ENCODE results near the gene ZNF680.
"Not testable (repeated sequence)": the region's sequence is repeated elsewhere in the genome, so short reads cannot be mapped to it uniquely, and the experiment has no call there.

ZNF680 gene

GRCh38 chr7:64554188-64554587 is 8.7 kb downstream of the ZNF680 start:
- DNase-seq, result not testable (repeated sequence)

- DNase-seq, result no peak
Measured at GRCh38 chr7:64551375-64552142, 11.3 kb downstream of the ZNF680 start.

DNA sequence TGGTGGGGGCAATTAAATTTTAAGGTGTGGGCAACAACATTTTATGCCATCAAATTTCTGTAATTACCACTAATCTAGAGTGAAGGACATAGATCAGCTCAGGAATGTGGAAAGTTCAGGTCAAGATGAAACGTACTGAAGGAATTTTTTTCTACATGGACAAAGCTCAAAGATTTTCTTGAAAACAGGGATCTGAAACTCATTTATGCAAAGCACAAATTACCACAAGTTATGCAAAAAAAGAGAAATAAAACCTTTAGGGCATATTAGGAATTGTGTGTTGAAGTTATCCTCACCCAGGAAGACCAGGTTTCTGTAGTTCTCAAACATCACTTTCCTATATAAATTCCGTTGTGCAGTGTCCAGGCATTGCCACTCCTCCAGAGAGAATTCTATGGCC is 18.9 kb downstream of the ZNF680 start:
- DNase-seq, result no peak

GRCh38 chr7:64541438-64542359 is 21.2 kb downstream of the ZNF680 start:
- no peak for DNase-seq

DNA sequence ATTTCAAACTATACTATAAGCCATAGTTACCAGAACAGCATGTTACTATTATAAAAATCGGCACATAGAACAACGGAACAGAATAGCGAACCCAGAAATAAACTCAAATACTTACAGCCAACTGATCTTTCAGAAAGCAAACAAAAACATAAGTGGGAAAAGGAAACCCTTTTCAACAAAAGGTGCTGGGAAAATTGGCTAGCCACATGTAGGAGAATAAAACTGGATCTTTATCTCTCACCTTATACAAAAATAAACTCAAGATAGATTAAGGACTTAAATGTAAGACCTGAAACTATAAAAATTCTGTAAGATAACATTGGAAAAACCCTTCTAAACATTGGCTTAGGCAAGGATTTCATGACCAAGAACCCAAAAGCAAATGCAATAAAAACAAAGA is 29.1 kb downstream of the ZNF680 start:
- no peak for DNase-seq

DNA sequence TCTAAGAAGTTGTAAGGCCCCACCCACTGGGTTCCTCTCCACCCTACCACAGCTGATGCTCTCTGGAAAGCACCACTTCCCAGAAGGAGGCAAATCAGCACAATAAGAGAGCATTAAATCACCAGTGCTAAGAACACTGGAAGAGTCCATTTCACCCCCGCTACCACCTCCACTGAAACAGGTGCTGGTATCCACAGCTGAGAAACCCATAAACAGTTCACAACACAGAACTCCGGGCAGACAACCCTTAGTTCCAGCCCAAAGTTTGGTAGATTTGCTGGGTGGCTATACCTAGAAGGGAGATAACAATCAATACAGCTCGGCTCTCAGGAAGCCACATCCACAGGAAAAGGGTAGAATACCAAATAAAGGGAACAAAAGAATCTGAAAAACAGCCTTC is 34.1 kb downstream of the ZNF680 start:
- DNase-seq, result no peak

- no peak for DNase-seq
Measured at GRCh38 chr7:64521409-64521984, 41.4 kb downstream of the ZNF680 start.

DNA sequence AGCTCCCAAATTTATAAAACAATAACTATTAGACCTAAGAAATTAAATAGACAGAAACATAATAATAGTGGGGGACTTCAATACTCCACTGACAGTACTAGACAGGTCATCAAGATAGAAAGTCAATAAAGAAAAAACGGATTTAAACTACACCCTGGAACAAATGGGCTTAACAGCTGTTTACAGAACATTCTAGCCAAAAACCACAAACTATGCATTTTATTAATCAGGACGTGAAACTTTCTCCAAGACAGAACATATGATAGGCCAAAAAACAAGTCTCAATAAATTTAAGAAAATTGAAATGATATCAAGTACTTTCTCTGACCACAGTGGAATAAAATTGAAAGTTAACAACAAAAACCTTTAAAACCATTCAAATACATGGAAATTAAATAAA is 46.4 kb downstream of the ZNF680 start:
- no peak for DNase-seq

DNA sequence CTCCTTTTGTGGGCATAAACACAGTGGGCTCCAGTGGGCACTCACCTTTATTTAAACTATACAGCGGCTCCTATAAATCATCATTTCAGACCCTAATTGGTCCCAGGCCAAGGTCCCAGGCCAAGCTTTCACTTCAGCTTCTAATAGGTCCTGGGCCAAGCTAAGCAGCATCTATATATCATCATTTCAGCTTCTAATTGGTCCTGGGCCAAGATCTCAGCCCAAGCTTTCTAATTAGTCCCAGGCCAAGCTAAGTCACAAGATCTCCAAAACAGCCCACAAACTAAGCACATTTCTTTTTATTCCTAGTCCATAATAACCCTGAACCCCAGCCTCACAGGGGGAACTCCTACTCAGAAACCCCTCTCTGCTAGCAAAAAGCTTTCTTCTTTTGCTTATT is 47.1 kb downstream of the ZNF680 start:
- no peak for DNase-seq

DNA sequence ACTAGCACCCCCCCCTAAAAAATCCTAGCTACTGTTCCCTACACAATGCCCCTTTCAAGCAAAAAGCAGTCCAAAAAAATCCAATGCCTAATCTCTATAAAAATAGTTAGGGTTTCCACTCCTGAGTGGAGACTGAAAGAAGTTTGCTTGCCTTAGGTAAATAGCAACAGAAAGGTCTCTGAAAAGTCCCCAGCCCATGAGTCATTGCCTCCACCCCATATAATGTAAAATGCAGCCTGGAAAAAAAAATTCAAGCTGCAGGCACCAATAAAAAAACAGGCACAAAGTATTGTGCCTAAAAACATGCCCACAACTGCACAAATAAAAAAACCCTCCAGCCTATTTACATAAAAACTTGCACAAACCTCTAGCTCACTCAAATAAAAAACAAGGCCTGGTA is 47.5 kb downstream of the ZNF680 start:
- no peak for DNase-seq

DNA sequence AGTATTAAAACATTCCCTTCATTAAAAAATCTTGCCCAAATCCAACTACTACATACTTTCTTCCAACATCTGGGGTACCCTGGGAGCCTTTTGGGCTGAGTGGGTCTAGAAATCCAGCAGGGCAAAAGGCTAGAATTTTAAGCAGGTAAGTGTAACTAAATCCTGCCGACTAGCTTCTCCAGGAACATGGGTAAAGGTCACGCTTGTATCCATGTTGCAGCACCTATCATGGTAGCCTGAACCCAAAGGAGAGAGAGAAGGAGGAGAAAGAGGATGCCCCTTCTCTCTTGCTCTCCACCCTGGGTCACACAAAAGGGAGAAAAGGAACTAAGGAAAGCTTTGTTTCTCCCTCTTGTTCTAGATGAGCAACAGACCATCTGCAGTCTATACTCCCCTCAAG is 53.3 kb downstream of the ZNF680 start:
- DNase-seq, result no peak

DNA sequence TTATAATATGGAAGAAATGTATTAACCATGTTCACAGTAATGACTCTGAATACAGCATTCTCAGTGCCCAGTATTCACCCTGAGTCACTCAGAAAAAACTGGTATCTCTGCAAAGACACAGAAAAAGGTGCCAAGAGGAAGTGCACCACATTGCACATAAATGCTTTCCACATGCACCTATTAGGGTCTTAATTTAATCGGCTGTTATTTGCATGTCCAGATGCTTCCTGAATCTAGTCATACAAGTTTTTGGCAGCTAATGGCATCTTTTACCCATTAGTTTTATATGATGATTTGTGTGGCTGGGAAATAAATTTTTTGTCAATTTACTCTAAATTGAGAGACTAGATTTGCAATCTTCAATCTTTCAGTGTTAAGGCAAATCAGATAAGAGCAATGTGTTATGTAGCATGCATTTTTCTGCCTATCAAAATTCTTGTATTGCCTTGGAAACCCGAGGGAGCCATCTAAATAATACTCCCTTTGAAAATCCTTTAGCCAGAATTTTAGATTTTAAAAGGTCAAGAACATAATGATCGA is 58.2 kb downstream of the ZNF680 start:
- DNase-seq, result no peak

DNA sequence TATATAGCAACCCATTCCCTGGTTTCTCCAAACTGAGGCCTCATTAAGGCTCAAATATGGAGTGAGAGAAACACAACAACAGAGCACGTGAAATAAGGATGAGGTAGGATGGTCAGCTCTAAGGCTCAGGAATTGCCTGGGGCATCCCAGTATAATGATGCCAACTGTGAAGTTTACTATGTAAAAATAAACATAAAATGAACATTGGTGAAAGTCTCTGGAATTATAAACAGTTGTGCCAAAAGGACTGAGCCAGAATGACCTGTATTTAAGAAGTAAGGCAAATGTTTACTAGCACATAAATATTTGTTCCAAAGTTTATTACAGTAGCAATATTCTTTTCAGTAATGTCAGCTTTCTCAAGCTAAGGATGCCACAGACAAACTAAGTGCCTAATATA is 64.6 kb downstream of the ZNF680 start:
- DNase-seq, result no peak

DNA sequence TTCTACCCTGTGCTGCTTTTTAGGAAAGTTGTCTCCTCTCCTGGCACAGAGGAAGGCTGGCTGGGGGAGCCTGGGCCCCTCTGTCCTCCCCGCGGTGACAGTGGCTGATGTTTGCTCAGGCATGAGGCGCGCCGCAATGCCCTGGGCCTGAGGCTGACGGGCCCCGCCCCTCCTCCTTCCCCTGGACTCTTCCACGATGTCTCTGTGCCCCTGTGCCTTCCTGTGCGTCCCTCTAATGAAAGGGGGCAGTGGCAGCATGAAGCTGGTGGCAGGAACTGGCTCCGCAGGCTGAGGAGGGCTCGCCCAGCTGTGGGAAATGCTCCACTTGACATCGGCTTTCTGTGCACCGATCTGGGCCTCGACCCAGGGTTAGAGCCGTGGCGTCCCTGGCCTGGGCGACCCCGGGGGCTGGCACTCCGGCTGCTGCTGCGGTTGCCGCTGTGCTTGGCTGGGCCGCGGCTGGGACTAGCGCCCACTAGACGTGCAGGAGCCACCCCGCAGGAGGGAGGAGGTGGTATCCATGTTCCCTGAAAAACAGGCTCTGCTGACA is 67.9 kb downstream of the ZNF680 start:
- no peak for DNase-seq

GRCh38 chr7:64485623-64486022 is 77.2 kb downstream of the ZNF680 start:
- DNase-seq, result no peak
